ENCODE measurements around the gene SAXO2.
A peak's percentile ranks its signal among the peaks of the same experiment; 100 is the strongest.
"Not testable (repeated sequence)": the region's sequence is repeated elsewhere in the genome, so short reads cannot be mapped to it uniquely, and the experiment has no call there.

Gene SAXO2

GRCh38 chr15:82262422-82263026, at the start of gene SAXO2, which contains the start of gene EFL1:
Gene SAXO2 (plus strand): TSS chr15:82262818. CDS start chr15:82262880, 62 bp downstream.
Gene EFL1 (minus strand): TSS chr15:82262734. CDS start chr15:82261778, 956 bp downstream.
- peak; percentile 86 for DNase-seq (ENCODE audit: low spot score)

- not testable (repeated sequence) for DNase-seq (ENCODE audit: low spot score)
Measured at GRCh38 chr15:82216092-82216491, 46.5 kb upstream of the SAXO2 start.

- DNase-seq (ENCODE audit: low spot score), result not testable (repeated sequence)
Measured at GRCh38 chr15:82221535-82221934, 41.1 kb upstream of the SAXO2 start.

GRCh38 chr15:82228750-82229149, 33.9 kb upstream of the SAXO2 start:
- no peak for DNase-seq (ENCODE audit: low spot score)

GRCh38 chr15:82231233-82231632, 31.4 kb upstream of the SAXO2 start:
- no peak for DNase-seq (ENCODE audit: low spot score)

- DNase-seq (ENCODE audit: low spot score), result no peak
Measured at GRCh38 chr15:82231842-82232241, 30.8 kb upstream of the SAXO2 start.

GRCh38 chr15:82237944-82238534, 24.6 kb upstream of the SAXO2 start:
- not testable (repeated sequence) for DNase-seq (ENCODE audit: low spot score)

- no peak for DNase-seq (ENCODE audit: low spot score)
Measured at GRCh38 chr15:82239685-82240391, 22.8 kb upstream of the SAXO2 start.

- not testable (repeated sequence) for DNase-seq (ENCODE audit: low spot score)
Measured at GRCh38 chr15:82241836-82242499, 20.6 kb upstream of the SAXO2 start.

GRCh38 chr15:82243644-82244043, 19.0 kb upstream of the SAXO2 start:
- DNase-seq (ENCODE audit: low spot score), result not testable (repeated sequence)

- not testable (repeated sequence) for DNase-seq (ENCODE audit: low spot score)
Measured at GRCh38 chr15:82245956-82246355, 16.7 kb upstream of the SAXO2 start.

GRCh38 chr15:82248261-82248660, 14.4 kb upstream of the SAXO2 start:
- not testable (repeated sequence) for DNase-seq (ENCODE audit: low spot score)

GRCh38 chr15:82261566-82262421, 824 bp upstream of the SAXO2 start:
- DNase-seq (ENCODE audit: low spot score), result peak; percentile 52

GRCh38 chr15:82263350-82263749, 732 bp downstream of the SAXO2 start:
- no peak for DNase-seq (ENCODE audit: low spot score)

GRCh38 chr15:82267137-82267536, 4.5 kb downstream of the SAXO2 start:
- not testable (repeated sequence) for DNase-seq (ENCODE audit: low spot score)

GRCh38 chr15:82268454-82268853, 5.8 kb downstream of the SAXO2 start:
- not testable (repeated sequence) for DNase-seq (ENCODE audit: low spot score)

GRCh38 chr15:82272154-82272553, 9.5 kb downstream of the SAXO2 start:
- DNase-seq (ENCODE audit: low spot score), result no peak

- no peak for DNase-seq (ENCODE audit: low spot score)
Measured at GRCh38 chr15:82275410-82275809, 12.8 kb downstream of the SAXO2 start.

- not testable (repeated sequence) for DNase-seq (ENCODE audit: low spot score)
Measured at GRCh38 chr15:82281276-82281675, 18.7 kb downstream of the SAXO2 start.

GRCh38 chr15:82282386-82282785, 19.8 kb downstream of the SAXO2 start:
- DNase-seq (ENCODE audit: low spot score), result not testable (repeated sequence)

GRCh38 chr15:82284381-82284780, 21.8 kb downstream of the SAXO2 start:
- not testable (repeated sequence) for DNase-seq (ENCODE audit: low spot score)
